ENCODE measurements around the gene EZH2. TPM values are rescaled to one million over a fixed set of nuclear protein-coding genes. Genes with fewer than 3 reads are reported as not detected.

The EZH2 gene
- total and polyA plus RNA-seq, 11 donors, result 0.61 to 5.4 (median 1.3) TPM

GRCh38 chr7:148787571-148788295 is 96.4 kb downstream of the EZH2 start:
- WGBS, 4 donors, result 61 to 85% (median 69%) methylated on average over 14 of the region's 14 CpGs
- Histone ChIP-seq H3K4me3 (no peak overlapping the region), H3K27me3 (no peaks in the 10 kb centered on the region), H3K4me1 (no peaks in the 10 kb centered on the region), H3K27ac (no peak overlapping the region), H3K36me3 (peaks cover 0 to 100% (median 98%) of the 10 kb centered on the region in 9 donors), H3K9me3 (no peaks in the 10 kb centered on the region)
- ATAC-seq (peak in 2 of 4 donors; percentile 47 to 48), DNase-seq (no peak)
- intact Hi-C loops (cut with DNase I), result loop anchor here in 1 of 10 donors (10.0 kb wide), 1 partner anchor 83 kb away; no protein-coding TSS in a partner anchor
- no peak for TF ChIP-seq POLR2A (IDR thresholded peaks at IDR 0.05)
- TF ChIP-seq CTCF (IDR thresholded peaks at IDR 0.05), result no peak

GRCh38 chr7:148783801-148784527 is 100.1 kb downstream of the EZH2 start:
- peaks cover 0 to 99% (median 90%) of the 10 kb centered on the region in 9 donors for H3K36me3 ChIP-seq

GRCh38 chr7:148782757-148783456 is 101.2 kb downstream of the EZH2 start:
- TF ChIP-seq CTCF (IDR thresholded peaks at IDR 0.05) (no peak), POLR2A (IDR thresholded peaks at IDR 0.05) (no peak)
- no peak overlapping the region for H3K27ac ChIP-seq
- no peaks in the 10 kb centered on the region for H3K27me3 ChIP-seq
- no peaks in the 10 kb centered on the region for H3K4me1 ChIP-seq
- 86 to 94% (median 87%) methylated on average over 41 to 44 of the region's 44 CpGs for WGBS, 4 donors
- ATAC-seq (no peak), DNase-seq (no peak)
- intact Hi-C loops (cut with DNase I), result loop anchor here in 1 of 10 donors (10.0 kb wide), 1 partner anchor 78 kb away; no protein-coding TSS in a partner anchor
- H3K36me3 ChIP-seq, result peaks cover 0 to 98% (median 80%) of the 10 kb centered on the region in 9 donors
- no peaks in the 10 kb centered on the region for H3K9me3 ChIP-seq
- H3K4me3 ChIP-seq, result no peak overlapping the region

More at GRCh38 chr7:148783801-148784527, 100.1 kb downstream of the EZH2 start:
- intact Hi-C loops (cut with DNase I), result loop anchor here in 1 of 10 donors (10.0 kb wide), 1 partner anchor 79 kb away; no protein-coding TSS in a partner anchor
- Histone ChIP-seq H3K4me3 (no peak overlapping the region), H3K27me3 (no peaks in the 10 kb centered on the region), H3K4me1 (no peaks in the 10 kb centered on the region), H3K27ac (no peak overlapping the region), H3K9me3 (no peaks in the 10 kb centered on the region)
- TF ChIP-seq POLR2A (IDR thresholded peaks at IDR 0.05) (no peak), CTCF (IDR thresholded peaks at IDR 0.05) (no peak)
- ATAC-seq (no peak), DNase-seq (no peak)
- WGBS, 4 donors, result 93 to 95% (median 94%) methylated on average over 15 of the region's 15 CpGs

Data from heart left ventricle (tissue), 16 donors.